Stimulated activated CD8-positive, alpha-beta memory T cell treated with anti-CD3 and anti-CD28 coated beads, Interleukin-15, amount 100 ng/mL, for 48 hours (primary cell): ENCODE data around the gene GNAT3.

ENCODE experiments used
- DNase-seq, 2 donors: peaks; one replicate each; pipeline ENCODE4 v3.0.0-alpha.2; 2020; ENCODE audit warnings: low read depth in 2 of 2

Gene GNAT3

DNA sequence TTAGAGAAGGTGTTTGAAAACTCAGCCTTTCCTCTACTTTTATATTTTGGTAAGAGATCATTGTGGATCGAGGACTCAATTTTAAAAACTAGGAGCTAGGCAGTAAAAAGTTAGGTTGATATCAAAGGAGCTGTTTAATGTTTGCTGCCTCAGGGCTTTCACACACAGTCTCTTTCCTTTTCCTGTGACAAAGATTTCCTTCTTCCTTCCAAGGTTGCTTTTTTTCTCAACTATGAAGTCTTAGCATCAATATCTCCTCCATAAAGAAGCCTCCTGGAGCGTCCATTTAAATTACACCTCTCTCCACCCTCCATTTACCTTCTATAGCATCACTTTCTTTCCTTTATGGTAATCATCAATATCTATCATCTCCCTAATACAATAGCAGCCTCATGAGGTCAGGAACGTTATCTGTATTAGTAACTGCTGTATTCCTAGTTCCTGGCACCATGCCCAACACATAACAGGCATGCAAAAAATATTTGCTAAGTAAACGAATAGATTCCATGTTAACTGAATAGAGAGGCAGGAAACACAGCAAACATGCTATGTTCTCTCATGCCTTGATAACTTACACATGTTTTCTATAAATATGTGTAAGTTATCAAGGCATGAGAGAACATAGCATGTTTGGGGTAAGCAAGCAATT, 48.5 kb downstream of the GNAT3 start:
- DNase-seq = no peak

DNA sequence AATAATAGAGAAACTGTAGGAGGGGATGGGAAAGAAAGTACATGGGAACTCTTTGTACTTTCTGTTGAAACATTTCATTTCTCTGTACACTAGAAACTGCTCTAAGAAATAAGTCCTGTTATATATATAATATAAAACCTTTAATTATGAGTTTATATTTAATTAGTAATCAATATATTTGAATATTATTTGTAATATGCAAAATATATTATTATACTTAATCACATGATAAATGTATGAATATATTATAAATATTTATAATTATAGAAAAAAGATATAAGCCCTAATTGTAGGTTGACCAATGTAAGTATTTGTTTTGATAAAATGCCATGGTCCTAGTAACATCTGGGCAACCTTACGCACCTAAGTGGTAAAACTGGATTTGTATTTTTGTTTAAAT, 51.0 kb downstream of the GNAT3 start:
- DNase-seq = no peak

DNA sequence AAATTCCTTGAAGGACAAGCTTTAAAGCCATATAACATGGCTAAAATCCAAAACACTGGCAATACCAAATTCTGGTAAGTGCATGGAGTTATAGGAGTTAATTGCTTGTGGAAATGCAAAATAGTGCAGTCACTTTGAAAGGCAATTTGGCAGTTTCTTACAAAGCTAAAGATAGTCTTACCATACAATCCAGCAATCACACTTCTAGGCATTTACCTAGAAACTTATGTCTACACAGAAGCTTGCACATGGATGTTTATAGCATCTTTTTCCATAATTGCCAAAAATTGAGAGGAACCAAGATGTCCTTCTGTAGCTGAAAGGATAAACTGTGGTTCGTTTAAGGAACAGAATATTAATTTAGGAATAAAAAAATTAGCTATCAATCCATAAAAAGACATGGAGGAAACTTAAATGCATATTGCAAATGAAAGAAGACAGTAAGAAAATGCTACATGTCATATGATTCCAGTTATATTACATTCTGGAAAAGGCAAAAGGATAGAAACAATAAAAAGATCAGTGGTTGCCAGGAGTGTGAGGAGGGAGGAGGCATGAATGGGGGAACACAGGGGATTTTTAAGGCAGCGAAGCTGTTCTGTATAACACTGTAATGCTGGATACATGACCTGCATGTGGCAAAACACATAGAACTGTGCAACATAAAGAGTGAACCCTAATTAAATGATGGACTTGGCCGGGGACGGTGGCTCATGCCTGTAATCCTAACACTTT, 51.9 kb downstream of the GNAT3 start:
- no peak for DNase-seq

DNA sequence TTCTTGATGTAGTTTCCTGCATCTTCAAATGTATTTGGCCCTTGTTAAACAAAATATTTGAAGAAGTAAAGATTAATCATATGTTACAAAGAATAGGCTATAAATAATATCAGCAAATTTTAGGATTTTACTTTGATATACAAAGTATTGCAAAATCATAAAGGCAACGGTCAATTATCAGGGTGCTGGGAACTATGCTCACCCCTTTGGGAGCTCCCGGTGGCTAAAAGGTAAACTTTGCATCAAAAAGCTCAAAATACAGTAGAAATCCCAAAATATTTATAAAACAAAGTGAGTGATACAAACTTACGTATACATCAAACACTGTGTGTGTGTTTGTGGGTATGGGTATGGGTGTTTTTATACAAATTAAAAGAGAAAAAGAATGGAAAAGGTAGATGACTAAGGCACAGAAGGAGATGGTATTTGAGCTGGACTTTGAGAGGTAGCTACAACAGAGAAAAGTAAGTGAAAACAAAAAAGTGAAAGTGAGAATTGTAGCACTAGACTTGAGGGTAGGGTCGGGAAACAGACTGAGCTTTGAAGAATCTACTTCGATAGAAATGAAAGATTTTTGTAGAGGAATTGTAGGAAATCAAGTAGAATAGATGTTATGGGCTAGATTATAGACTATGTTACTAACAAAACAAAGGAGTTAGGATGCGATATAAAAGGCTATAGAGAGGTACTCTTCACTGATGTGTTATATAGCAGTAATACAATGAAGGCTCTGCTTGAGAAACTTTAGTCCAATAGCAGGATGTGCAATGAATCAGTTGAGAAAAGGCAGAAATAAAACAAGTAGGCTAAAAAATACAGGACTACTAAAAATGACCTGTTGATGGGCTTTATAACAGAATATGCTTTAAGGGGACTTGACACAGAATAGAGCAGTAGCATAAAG, 52.8 kb downstream of the GNAT3 start:
- no peak for DNase-seq

DNA sequence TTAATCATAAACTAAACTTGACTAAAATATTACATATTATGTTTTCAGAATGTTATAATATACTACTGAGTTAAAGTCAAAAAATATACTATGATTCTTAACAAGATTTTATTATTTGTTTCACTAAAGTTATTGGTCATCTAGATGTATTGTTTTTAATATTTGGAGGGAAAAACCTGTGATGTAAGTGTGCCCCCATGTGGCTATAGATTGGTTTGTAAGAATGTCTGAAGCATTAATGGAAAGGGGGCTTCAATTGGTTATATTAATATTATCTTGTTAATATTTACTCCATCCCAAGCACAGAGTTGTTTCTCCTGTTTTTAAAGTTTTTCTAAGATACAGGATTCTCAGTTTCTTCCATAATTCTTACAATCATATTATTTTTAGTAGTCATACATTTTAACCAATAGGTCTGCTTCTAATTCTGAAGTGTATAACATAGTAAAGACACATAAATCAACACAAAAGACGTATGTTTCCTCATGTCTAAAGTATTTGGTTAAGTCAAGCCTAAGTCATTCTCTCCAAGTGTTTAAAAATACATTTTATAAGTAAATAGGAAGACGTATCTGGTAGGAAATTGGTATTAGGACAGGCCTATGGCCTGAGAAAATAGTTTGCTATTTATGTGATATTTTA, 58.0 kb downstream of the GNAT3 start:
- no peak for DNase-seq

DNA sequence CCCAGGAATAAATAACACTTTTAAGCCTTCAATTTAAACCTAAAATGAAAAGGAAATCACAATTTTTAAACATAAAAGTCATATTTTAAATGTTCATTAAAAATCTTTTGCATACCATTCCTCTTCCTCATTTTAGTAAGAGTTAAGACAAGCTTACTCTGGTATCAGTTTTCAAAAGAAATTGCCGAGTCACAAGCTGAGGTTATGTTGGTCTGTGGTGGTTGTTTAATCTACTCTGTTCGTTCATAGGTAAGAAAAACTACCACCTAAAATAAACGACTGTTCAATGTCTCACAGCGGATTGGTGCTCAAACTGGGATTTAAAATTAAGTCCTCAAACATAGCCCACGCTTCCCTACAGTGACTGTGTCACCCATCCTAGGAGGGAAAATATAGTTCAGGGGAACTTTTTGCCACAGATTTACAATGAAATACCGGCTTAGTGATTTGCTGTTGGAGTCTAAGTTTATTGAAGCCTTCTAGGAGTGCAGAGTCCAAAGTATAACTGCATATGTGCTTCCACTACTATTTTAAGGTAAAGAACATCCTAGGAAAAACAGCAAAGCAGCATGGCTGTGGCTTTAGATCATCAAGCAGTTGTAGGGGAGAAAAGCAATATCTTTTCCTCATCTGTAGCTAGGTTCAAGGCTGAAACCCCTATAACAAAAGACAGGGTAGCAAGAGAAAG, 61.1 kb downstream of the GNAT3 start:
- DNase-seq = no peak

DNA sequence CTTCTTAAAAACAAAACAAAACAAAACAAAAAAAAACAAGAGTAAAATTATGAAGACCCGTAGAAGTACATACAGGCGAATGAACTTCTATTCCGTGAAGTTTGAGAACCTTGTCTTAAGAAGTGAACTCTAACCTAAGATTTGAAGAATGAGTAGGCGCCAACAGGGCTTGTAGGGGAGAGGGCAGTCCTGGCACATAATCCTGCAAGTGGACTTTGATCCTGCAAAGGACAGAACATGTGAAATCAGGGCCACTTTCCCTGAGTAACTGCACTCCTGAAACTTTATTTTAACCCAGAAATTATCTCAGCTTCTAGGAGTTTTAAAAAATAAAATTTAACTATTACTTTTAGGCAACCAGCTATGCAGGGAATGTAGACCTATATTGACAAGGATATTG, 62.0 kb downstream of the GNAT3 start:
- DNase-seq = no peak

DNA sequence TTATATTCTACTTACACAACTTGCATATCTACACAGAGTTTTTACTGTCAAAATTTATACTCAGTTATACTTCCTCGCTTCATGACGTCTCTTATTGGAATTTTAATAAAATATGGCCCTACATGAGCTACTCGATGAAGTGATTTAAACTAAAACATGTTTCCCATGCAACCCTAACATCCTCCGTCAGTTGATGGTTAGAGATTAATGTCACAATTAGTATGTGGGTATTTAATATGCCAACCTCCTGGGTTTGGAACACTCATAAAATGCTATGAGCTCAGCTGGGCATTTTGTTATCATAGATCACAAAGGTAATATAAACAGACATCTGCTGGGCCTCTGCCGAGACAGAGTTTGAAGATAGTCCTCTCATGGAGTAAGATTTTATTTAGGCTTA, 66.5 kb downstream of the GNAT3 start:
- no peak for DNase-seq

DNA sequence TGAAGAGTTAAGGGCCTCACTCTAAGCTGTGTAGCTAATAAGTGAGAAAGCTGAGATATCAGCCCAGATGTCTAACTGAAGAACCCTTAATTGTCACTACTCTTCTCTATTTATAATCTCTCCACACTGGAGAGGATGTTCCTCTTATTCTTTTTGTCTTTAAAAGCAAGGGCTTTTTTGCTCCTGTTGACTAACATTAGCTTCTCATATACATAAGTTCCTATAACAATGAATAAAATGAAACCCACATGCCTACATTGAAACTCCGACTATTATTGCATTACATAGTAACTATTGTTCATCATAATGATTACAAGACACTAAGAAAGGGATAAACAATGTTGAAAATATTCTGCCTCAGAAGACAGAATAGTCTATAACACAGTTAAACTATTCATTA, 67.1 kb downstream of the GNAT3 start:
- DNase-seq = no peak

DNA sequence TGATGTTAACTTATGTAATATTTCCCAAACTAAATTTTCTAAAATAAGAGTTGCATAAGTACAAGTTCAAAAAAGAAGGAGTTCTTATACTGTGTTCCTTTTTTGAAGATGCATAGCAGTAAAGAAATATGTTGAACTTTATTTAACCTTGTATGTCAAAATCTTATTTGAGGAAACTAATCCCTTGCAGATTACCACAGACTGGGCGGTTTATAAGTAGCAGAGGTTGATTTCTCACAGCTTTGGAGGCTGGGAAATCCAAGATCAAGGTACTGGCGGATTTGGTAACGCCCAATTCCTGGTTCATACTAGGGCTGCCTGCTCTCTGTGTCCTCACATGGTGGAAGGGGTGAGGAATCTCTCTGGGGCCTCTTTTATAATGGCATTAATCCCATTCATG, 68.5 kb downstream of the GNAT3 start:
- no peak for DNase-seq

DNA sequence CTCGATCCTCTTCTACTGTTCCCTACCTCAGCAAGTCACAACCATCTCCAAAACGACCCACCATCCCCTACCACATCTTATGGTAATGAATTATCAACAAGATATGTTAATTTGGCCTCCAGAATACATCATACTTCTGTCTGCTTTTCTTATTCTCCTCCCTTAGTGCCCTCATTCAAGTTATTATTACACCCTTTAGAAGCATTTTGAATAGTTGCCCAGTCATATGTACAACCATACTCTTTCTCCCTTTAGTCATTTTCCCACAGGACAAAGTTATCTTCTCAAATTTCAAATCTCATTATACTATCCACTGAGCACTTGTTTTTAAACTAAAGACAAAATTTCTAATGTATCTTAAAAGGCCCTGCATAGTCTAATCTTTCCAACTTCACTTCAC, 71.0 kb downstream of the GNAT3 start:
- no peak for DNase-seq

DNA sequence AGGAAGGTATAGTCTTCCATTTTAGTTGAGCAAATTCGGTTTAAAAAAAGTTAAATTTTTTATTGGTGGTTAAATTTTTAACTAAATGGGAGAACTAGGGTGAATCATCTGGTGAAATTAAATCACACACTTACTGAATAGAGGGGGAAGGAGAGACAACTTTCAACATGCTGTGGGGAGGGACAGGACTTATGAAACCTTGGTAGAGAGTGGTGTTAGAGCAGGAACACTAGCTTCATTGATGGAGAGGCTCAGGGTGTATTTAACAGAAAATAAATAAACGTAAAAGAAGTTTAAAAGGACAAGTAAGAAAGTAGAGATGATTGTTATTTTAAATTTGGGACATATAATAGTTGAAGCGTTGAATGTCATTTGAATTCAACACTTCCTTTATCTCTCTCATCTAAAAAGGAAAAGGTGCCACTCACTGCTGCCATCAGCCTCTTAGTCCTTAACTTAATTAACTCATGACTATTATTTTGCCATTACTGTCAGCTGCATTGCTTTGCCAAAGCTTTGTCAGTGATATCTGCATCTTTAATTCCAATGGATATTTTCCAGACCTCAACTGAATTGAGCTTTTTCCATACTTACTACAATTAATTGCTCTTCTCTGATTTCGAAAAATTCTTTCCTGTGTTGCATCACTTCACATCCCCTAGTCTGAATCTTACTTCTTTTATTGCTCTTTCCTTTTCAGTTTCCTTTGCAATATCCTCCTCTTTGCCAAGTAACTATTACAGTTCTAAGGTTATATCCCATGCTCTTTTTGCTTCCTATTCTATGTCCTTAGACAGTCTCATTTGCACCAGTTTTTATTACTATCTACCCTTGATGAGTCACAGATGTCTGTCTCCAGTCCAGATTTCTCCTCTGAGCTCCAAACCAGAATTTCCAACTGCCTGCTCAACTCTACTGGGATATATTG, 71.7 kb downstream of the GNAT3 start:
- no peak for DNase-seq

DNA sequence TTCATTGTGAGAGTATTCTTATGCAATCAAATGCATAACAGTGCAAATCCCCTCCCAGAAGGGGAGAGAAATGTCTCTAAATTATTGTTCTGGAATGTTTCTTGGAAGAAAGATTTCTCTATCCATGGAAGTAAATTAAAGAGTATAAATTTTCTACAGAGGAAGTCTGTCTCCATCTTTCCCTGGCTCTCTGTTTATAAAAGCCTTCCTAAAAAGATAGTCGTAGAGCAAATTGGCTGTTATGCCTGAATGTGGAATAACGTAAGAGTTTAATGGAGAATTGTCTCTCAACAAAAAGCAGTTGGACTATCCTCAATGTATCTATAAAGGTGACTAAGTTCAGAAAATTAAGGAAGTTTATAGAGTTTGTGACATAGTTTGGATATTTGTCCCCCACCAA, 76.3 kb downstream of the GNAT3 start:
- DNase-seq = no peak

DNA sequence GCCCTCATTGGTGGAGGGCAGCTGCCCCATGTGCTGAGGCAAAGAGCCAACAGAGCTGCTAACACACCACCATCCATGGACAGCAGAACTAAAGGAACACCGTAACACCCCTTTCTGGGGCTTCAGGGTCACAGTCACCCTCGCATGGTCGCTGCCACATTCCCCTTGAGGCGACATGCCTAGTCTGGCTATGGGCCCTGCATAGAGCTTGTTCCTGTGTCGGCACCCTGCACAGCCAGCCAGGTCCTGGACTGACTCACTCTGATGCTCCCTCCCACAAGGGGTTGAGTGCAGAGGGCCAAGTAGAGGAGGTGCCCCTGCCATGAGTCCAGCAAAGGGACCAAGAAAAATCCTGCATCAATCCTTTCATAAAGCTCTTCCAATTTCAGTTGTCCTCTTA, 77.8 kb downstream of the GNAT3 start:
- DNase-seq = no peak

DNA sequence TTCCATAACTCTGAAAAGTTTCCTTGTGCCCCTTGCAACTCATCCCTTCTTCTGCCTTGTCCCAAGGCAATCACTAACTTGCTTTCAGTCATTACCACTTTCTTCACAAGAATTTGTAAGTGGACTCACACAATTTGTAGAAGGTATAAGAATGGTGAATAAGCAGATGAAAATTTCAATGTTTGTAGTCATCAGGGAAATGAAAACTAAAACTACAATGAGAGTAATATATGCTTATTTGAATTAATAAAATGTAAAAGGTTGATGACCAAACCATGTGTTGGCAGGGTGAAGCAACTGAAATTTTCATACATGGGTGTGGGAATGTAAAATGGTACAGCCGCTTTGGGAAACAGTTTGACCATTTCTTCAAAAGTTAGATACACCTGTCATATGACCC, 79.7 kb downstream of the GNAT3 start:
- no peak for DNase-seq

DNA sequence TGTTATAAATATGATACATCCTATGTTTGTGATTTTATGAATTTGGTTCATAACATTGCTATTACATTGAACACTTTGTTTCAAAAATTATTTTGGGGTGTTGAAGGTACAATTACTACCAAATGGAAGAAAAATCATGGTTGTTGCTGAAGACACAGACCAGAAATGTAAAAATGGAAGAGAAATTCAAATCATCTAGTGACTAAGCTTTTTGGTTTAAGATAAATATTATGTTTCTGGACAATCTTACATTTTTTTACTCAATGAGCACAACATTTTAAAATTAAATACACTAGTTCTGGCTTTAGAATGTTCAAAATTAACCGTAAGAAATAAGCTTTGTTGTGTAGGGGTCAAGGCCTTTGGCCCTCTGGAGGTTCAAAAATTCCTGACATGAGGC, 82.7 kb downstream of the GNAT3 start:
- no peak for DNase-seq

DNA sequence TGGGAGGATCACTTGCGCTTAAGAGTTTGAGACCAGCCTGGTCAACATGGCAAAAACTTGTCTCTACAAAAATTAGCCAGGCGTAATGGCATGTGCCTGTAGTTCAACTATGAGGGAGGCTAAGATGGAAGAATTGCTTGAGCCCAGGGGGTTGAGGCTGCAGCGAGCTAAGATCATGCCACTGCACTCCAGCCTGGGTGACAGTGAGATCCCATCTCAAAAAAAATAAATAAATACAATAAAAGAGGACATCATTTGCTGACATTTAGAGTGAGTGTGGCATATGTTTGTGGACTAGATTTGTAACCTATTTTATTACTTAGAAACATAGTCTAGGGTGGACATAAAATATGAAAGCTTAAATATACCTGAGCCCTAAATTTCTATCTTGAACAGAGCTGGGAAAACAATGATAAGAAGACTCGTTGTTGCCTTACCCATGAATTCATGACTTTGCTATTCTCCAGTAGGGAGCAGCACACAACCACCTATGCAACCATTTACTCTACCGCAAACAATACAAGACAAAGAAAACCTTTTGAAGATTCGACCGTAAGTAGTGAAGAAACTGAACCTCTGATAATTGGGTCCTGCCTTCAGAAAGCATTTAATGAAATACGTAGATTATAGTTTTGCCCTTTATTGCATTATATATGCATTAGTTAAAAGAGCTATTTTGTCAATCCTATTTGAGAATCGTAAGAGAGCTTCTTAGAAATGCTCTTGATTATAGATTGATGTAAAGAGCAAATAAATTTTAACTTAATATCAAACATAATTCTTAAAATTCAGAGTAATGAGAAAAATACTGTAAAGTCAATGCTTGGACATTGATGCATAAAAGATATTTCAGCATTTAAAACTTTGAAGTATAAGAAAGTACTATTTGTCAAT, 83.5 kb downstream of the GNAT3 start:
- no peak for DNase-seq

DNA sequence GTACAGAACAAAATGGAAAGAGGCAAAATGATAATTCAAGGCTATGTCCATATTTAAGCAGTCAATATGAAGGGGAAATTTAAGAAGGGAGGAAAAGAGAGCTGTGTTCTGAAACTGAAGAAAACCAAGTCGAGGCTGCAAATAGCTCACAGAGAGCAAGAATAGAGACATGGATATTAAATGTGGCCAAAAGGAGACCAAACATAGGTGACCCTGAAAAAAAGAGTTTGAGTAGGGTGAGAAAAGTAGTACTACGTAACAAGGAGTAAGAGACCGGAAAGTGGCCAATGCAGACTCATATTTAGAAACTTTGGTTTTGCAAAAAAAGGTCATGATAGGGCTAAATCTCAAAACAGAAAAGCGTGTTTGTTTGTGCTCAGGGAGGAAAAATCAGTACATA, 84.6 kb downstream of the GNAT3 start:
- DNase-seq = no peak

DNA sequence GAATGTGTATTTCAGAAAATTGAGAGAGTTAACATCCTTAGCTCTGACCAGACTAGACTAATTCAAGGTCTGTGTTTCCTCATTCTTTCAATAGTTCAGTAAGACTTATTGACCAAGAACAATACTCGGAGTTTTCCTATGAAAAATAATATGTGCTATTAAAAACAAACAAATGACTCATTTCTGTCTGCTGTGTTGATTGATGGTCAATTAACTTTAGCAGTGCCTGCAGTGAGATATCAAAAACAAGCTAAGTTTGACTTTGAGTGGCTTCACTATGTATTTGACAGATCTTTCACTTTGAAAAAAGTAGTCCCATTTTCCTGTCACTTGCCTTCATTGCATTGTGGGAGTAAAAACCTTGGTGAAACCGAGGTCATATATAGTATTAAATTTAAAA, 91.0 kb downstream of the GNAT3 start:
- DNase-seq = no peak
